Measurements from ENCODE around the gene DHX35. TPM values are rescaled to one million over a fixed set of nuclear protein-coding genes. Genes with fewer than 3 reads are reported as not detected.

DHX35 gene
- total and polyA plus RNA-seq, 2 of the 13 experiments (the other 11 are each of a cell fraction or from before 2014, with no cell fraction given): 25.8 to 28.7 TPM

GRCh38 chr20:38999965-39000910 lies 38.1 kb downstream of the DHX35 start (continued):
- TF ChIP-seq MNT (IDR thresholded peaks at IDR 0.05) (no peak), SAFB2 (CRISPR knock-in tag; IDR thresholded peaks at IDR 0.05; ENCODE audit: borderline replicate concordance, low read depth) (no peak), ARID3A (IDR thresholded peaks at IDR 0.05; ENCODE audit: low read depth, low read length) (peak; percentile 48; the same call in 1 of the 2 replicates), ELF3 (CRISPR knock-in tag; IDR thresholded peaks at IDR 0.05) (peak; percentile 90), ZNF331 (CRISPR knock-in tag; IDR thresholded peaks at IDR 0.05) (peak; percentile 43), ZFP62 (CRISPR knock-in tag; IDR thresholded peaks at IDR 0.05) (no peak), KLF13 (CRISPR knock-in tag; IDR thresholded peaks at IDR 0.05) (no peak), CREM (IDR thresholded peaks at IDR 0.05) (peak; percentile 83; the same call in 1 of the 2 replicates), CREM (CRISPR knock-in tag; IDR thresholded peaks at IDR 0.05) (no peak), ZBTB4 (CRISPR knock-in tag; IDR thresholded peaks at IDR 0.05; ENCODE audit: borderline replicate concordance) (no peak), SMAD3 (CRISPR knock-in tag; IDR thresholded peaks at IDR 0.05) (no peak), RARG (CRISPR knock-in tag; IDR thresholded peaks at IDR 0.05; ENCODE audit: low read depth) (no peak), IRF2 (CRISPR knock-in tag; IDR thresholded peaks at IDR 0.05) (0 out of 2 replicates have a peak, but pooled peaks have one; percentile 10), MLXIP (CRISPR knock-in tag; IDR thresholded peaks at IDR 0.05; ENCODE audit: borderline replicate concordance) (no peak), SETDB1 (CRISPR knock-in tag; IDR thresholded peaks at IDR 0.05; ENCODE audit: borderline replicate concordance) (no peak), ZNF672 (CRISPR knock-in tag; IDR thresholded peaks at IDR 0.05) (no peak), MTA1 (CRISPR knock-in tag; IDR thresholded peaks at IDR 0.05; ENCODE audit: borderline replicate concordance) (no peak)

All from HepG2 (cell line).